Nucleus accumbens (tissue), 56 donors: ENCODE measurements around the gene IPCEF1.

ENCODE experiments used
- DNase-seq, 56 donors: peaks; one replicate each; lab custom pipeline; 2025; lab: John Stamatoyannopoulos, UW

Gene IPCEF1

GRCh38 chr6:154127657-154128056, 228.9 kb downstream of the IPCEF1 start:
- DNase-seq = no peak

- DNase-seq = no peak
Measured at GRCh38 chr6:154125421-154125820, 231.2 kb downstream of the IPCEF1 start.

DNA sequence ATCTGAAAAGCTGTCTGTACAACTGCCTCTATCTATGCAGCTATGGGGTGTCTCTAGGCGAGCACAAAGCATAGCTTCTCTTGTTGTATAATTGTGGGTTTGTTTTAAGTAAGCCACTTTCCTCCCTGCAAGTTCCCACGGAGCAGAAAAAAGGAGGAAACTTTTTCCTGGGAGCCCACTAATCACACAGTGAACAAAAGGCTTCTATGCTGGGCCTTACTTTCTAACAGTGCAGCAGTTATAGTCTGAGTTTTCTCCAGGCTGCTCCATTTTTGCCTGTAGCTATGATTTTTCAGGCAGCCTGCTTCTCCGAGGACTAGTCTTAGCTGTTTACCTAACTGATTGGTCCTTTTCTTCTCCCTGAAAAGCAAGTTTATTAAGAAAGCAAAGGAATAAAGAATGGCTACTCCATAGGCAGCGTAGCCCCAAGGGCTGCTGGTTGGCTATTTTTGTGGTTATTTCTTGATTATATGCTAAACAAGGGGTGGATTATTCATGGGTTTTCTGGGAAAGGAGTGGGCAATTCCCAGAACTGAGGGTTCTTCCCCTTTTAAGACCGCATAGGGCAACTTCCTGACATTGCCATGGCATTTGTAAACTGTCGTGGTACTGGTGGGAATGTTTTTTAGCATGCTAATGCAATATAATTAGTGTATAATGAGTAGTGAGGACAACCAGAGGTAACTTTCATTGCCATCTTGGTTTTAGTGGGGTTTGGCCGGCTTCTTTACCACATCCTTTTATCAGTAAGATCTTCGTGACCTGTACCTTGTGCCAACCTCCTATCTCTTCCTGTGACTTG, 233.2 kb downstream of the IPCEF1 start:
- DNase-seq = no peak

DNA sequence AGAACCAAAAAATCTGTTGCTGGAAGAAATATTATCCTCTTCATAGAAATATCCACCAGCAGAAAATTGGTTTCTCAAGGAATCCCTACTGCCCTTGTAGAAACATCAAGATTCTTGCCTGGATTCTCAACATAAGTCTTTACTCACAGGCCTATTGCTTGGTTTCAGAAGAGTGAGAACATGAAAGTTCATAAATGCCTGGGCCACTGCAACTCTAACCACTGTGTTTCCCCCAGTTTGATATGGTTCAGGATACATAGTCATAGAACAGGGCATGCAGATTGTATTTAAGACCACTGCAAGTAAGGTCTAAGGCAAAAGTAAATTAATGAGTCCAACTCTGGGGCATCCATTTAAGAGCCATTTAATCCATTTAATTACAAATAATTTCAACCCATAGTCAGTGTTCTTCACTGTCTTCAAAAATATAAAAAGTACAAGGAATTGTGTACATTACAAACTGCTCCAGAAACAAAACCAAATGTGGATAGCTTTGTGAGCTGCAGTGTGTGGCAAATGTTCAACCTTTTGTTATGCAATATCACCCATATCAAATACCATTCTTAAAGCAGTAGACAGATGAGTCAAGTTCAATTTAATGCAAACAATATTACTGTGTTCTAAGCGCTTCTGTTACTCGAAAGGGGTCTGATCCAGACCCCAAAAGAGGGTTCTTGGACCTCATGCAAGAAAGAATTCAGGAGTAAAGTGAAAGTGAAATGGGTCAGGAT, 234.2 kb downstream of the IPCEF1 start:
- DNase-seq = no peak

- no peak for DNase-seq
Measured at GRCh38 chr6:154117485-154117884, 239.1 kb downstream of the IPCEF1 start.

GRCh38 chr6:154113392-154113791, 243.2 kb downstream of the IPCEF1 start:
- no peak for DNase-seq

- DNase-seq = no peak
Measured at GRCh38 chr6:154112181-154112809, 244.3 kb downstream of the IPCEF1 start.

DNA sequence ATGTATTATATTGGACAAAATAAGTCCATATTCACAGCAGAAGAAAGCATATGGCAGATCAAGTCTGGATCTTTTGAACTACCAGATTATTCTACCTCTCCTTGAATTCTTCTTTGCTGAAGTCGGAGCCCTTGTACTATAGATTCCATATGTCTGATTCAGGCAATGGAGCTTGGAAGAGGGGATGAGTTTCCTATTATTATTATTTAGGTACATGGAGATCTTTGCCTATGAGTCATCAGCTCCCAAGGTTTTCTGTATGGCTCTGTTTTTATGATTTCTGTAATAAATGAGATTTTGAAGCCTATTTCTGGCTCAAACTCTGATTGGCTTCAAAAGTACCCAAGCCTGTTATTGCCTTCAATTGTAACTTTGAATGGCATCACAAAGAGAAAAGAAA, 245.6 kb downstream of the IPCEF1 start:
- DNase-seq = no peak

GRCh38 chr6:154106251-154106650, 250.4 kb downstream of the IPCEF1 start:
- DNase-seq = no peak
